Coronary artery (tissue), 2 donors: ENCODE data around the gene OR1F1.

Experiments
- DNase-seq: peaks from one replicate; pipeline ENCODE4 v3.0.0-alpha.2; 2017; ENCODE audit warnings: low spot score
- H3K27ac ChIP-seq, 2 donors: fragments of 200-600 bp; sonication (generic); one replicate each; pipeline ENCODE4 v1.5.1; 2016 to 2019
- H3K4me3 ChIP-seq: fragments of 200-600 bp; sonication (generic); 2 replicates; pipeline ENCODE4 v1.5.1; 2016; ENCODE audit warnings: mild to moderate bottlenecking, moderate library complexity
- TF ChIP-seq, protein P1 (sequence below): fragments of 200-600 bp; sonication (generic); IDR thresholded peaks from one replicate; pipeline ENCODE4 v1.5.1; 2019; ENCODE audit warnings: antibody characterized with exemption

The OR1F1 gene

DNA sequence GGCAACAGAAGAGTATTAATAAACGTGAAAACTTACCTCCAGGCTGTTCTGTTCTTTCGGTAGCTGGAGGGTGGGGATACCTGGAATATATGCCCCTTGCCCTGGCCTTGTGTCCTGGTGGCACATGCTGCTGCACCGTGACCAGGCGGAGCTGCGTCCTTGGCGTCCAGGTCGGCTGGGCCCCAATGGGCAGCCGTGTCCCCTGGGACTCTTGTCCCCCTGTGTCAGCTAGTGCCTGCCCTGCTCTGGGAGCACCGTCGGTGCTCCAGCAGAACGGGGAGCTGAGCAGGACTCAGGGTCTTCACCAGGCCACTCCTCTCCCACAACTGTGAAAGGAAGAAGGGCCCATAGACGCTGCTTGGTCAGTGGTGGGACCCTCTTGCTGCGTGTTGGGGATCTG is 45.2 kb upstream of the OR1F1 start:
- Histone ChIP-seq H3K27ac (no peak overlapping the region), H3K4me3 (no peak overlapping the region)
- DNase-seq = no peak
- TF ChIP-seq, protein P1, sequence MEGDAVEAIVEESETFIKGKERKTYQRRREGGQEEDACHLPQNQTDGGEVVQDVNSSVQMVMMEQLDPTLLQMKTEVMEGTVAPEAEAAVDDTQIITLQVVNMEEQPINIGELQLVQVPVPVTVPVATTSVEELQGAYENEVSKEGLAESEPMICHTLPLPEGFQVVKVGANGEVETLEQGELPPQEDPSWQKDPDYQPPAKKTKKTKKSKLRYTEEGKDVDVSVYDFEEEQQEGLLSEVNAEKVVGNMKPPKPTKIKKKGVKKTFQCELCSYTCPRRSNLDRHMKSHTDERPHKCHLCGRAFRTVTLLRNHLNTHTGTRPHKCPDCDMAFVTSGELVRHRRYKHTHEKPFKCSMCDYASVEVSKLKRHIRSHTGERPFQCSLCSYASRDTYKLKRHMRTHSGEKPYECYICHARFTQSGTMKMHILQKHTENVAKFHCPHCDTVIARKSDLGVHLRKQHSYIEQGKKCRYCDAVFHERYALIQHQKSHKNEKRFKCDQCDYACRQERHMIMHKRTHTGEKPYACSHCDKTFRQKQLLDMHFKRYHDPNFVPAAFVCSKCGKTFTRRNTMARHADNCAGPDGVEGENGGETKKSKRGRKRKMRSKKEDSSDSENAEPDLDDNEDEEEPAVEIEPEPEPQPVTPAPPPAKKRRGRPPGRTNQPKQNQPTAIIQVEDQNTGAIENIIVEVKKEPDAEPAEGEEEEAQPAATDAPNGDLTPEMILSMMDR = no peak

DNA sequence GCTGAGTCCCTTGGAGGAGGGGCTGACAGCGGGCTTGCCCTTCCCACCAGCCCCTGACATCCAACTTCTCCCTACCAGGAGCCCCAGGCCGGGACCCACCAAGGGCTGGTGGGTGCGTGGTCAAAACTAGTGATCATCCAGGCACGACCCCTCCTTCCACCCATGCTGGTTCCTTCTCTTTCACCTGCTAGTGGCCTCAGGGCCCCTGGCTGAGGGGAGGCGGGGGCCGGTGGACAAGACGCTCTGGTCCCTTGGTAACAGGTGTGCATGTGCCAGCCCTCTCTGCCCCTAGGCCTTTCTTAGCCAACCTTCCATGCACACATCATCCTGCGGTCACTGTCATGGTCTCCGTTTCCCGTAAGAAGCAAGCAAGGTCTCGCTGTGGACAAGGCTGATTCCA is 44.8 kb upstream of the OR1F1 start:
- H3K4me3 ChIP-seq = no peak overlapping the region
- TF ChIP-seq, protein P1 = no peak
- no peak for DNase-seq

DNA sequence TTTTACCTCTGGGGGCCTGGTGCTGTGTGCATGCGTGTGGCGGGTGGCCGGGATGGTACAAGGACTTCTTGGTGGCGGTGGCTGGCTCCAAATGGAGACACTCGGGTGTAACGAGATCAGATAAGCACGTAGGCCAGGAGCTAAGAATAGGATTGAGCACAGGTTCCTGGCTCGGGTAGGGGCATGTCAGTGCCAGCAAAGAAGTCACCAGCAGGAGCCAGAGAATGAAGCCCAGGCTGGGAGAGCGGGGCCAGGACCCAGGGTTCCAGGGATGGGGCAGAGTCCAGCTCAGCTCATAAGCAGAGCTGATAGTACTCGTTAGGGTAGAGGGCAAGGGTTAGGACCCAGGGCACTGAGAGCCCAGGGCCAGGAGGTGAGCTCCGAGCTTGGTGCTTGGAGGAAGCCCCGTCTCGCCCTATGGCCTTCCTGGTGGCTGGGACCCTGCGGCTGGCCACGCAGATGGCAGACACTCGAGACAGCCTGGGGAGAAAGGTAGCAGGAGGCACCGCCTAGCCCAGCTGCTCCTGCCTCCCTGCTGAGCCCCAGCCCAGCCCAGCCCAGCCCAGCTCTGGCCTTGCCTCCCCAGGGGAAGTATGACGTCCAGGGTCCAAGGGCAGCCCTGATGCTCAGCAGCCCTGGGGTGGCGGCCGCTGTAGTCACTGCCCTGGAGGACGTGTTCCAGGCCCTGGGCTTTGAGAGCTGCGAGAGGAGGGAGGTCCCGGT is 44.2 kb upstream of the OR1F1 start:
- Histone ChIP-seq H3K4me3 (no peak overlapping the region), H3K27ac (no peak overlapping the region)
- TF ChIP-seq, protein P1 = no peak
- no peak for DNase-seq

More for the DNA sequence above, 44.8 kb upstream of the OR1F1 start:
- no peak overlapping the region for H3K27ac ChIP-seq

DNA sequence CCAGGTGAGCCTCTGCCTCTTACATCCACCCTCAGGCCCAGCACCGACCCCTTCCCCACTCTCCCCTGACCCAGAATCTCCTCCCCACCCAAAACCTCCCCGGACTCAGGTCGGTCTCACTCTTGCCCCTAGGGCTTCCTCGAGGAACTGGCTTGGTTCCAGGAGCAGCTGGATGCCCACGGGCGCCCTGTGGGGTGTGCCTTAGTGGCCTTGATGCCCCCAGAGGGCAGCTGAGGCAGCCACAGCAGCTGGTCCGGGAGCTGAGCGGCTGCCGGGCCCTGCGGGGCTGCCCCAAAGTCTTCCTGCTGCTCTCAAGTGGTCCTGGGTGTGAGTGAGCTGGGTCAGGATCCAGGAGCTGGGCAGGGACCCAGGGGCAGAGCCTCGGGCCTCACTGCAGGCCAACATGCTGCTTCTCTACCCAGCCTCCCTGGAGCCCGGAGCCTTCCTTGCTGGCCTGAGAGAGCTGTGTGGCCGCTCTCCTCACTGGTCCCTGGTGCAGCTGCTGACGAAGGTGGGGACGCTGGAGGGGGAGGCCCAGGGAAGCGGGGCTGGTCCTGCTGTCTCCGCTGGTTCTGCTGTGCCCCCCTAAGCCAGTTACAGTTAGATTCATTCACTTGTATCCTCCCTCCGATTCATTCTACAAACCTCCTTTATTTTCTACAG is 43.6 kb upstream of the OR1F1 start:
- TF ChIP-seq, protein P1 = no peak
- Histone ChIP-seq H3K4me3 (no peak overlapping the region), H3K27ac (no peak overlapping the region)
- DNase-seq = no peak

DNA sequence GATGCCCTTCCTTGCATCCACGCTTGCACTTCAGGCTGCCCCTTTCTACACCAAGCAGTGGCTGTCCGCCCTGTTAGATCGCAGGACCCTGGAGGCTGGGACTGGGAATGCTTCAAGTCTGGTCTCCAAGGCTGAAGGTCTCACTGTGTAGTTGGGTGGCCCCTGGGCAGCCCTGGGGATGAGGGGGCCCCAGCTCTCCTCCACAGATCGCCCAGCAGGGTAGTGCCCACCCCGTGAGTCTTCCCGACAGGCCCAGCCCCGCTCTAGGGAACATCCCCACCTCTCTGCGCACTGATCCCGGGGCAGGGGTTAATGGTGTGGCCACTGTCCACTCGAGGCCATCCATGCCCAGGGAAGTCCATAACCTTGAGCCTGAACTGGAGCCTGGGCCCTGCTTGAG is 42.9 kb upstream of the OR1F1 start:
- Histone ChIP-seq H3K4me3 (no peak overlapping the region), H3K27ac (no peak overlapping the region)
- DNase-seq = no peak
- TF ChIP-seq, protein P1 = no peak

DNA sequence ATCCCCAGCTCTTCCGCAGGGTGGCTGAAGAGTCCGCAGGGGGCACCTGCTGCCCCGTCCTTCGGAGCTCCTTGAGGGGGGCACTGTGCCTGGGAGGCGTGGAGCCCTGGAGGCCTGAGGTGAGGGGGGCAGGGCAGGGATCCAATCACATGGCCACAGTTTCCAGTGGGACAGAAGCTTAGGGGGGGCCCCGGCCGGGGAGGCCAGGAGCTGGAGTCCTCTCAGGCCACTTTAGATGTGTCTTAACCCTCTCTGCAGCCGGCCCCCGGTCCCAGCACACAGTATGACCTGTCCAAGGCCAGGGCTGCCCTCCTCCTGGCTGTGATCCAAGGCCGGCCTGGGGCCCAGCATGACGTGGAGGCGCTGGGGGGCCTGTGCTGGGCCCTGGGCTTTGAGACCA is 42.3 kb upstream of the OR1F1 start:
- Histone ChIP-seq H3K4me3 (no peak overlapping the region), H3K27ac (no peak overlapping the region)
- TF ChIP-seq, protein P1 = no peak
- DNase-seq = no peak
